Stimulated activated CD8-positive, alpha-beta memory T cell treated with anti-CD3 and anti-CD28 coated beads, Interleukin-12 subunit alpha, Interleukin-12 subunit beta, amount 100 ng/mL, for 24 hours (primary cell): ENCODE results near the gene FRA10AC1.

Experiments
- DNase-seq: peaks from one replicate; pipeline ENCODE4 v3.0.0-alpha.2; 2020; ENCODE audit errors: extremely low read depth

FRA10AC1 gene

GRCh38 chr10:93629647-93630305 lies 72.6 kb downstream of the FRA10AC1 start:
- no peak for DNase-seq

GRCh38 chr10:93628858-93629257 lies 73.5 kb downstream of the FRA10AC1 start:
- DNase-seq, result no peak

- DNase-seq, result no peak
Observed at GRCh38 chr10:93622942-93623341, 79.5 kb downstream of the FRA10AC1 start.

- no peak for DNase-seq
Observed at GRCh38 chr10:93620925-93621324, 81.5 kb downstream of the FRA10AC1 start.
